Measurements from ENCODE around the gene ZNF555.
"Not testable (repeated sequence)": the region's sequence is repeated elsewhere in the genome, so short reads cannot be mapped to it uniquely, and the experiment has no call there.

The ZNF555 gene

DNA sequence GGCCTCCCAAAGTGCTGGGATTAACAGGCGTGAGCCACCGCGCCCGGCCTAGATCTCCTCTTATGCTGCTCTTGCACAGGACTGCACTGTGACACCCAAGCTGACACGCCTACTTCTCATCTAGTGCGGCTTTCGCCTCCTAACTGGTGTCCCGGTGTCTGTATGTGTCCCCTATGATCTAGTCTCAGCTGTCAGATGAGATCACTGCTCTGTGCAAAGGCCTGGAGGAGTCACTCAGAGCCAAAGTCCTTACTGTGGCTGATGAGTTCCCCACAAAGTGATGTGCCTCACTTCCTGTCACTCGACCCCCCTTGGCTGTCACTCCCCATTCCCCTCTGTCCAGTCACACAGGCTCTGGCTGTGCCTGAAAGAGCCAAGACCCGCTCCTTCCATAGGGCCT, 28.3 kb downstream of the ZNF555 start:
- peak; percentile 25 for DNase-seq (ENCODE audit: low spot score)

DNA sequence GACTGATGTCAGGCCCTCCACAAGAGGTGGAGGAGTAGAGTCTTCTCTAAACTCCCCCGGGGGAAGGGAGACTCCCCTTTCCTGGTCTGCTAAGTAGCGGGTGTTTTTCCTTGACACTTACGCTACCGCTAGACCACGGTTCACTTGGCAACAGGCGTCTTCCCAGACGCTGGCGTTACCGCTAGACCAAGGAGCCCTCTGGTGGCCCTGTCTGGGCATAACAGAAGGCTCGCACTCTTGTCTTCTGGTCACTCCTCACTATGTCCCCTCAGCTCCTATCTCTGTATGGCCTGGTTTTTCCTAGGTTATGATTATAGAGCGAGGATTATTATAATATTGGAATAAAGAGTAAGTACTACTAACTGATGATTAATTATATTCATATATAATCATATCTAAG, 30.9 kb downstream of the ZNF555 start:
- not testable (repeated sequence) for DNase-seq (ENCODE audit: low spot score)

DNA sequence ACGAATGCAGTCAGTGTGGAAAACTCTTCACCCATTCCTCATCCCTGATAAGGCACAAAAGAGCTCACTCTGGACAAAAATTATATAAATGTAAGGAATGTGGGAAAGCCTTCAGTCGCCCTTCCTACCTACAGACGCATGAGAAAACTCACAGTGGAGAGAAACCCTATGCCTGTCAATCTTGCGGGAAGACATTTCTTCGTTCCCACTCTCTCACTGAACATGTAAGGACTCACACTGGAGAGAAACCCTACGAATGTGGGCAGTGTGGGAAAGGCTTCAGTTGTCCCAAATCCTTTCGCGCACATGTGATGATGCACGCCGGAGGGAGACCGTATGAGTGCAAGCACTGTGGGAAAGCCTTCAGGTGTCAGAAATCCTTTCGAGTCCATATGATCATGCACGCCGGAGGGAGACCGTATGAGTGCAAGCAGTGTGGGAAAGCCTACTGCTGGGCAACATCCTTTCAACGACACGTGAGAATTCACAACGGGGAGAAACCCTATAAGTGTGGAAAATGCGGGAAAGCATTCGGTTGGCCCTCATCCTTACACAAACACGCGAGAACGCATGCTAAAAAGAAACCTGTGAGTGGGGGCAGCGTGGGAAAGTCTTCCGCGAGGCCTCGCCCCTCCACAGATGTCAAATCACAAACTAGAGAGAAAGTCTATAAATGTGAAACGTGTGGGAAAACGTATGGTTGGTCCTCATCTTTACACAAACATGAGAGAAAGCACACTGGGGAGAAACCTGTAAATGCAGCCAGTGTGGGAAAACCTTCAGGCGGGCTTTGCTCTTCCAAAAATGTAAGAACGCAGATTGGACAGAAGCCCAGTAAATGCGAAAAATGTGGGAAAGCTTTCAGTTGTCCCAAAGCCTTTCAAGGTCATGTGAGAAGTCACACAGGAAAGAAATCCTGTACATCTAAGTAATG, 36.4 kb downstream of the ZNF555 start:
- no peak for DNase-seq (ENCODE audit: low spot score)

DNA sequence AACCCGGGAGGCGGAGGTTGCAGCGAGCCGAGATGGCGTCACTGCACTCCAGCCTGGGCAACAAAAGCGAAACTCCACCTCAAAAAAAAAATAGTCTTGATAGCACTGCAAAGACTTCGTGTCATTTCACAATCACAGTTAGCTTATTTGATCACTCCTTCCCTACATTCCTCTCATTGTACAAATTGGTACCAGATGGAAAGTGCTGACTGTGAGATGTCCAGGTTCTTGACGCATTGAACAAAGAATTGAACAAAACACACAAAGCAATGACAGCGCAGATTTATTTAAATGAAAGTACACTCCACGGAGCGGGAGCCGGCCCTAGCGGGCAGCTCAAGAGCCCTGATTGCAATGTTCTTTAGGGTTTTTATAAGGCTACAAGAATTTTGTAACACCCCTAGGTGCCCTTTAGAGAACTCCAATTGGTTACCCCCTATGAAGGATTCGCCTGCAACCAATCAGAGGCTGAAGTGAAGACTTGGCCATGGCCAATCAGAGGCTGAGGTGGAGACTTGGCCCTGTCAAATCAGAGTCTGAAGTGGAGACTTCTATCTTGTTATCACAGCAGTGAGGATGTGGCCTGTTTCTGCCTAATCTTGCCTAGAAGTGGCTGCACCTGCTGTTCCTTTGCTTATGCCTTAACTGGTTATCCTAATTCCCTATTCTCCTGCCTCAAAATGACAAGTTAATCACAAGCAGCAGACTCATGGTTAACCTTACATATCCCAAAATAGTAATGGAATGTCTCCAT, 42.6 kb downstream of the ZNF555 start:
- DNase-seq (ENCODE audit: low spot score) = no peak

DNA sequence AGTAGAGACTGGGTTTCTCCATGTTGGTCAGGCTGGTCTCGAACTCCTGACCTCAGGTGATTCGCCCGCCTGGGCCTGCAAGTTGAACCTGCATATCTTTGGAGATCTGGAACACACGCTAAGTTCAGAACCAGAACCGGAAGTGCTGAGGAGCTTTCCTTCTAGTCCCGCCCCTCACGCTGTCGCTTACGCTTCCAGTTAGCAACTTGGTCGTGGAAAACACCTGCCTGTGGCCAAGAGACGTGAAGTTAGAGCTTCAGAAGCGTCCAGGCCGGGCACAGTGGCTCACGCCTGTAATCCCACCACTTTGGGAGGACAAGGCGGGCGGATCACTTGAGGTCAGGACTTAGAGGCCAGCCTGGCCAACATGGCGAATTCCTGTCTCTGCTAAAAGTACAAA, 44.5 kb downstream of the ZNF555 start:
- no peak for DNase-seq (ENCODE audit: low spot score)

DNA sequence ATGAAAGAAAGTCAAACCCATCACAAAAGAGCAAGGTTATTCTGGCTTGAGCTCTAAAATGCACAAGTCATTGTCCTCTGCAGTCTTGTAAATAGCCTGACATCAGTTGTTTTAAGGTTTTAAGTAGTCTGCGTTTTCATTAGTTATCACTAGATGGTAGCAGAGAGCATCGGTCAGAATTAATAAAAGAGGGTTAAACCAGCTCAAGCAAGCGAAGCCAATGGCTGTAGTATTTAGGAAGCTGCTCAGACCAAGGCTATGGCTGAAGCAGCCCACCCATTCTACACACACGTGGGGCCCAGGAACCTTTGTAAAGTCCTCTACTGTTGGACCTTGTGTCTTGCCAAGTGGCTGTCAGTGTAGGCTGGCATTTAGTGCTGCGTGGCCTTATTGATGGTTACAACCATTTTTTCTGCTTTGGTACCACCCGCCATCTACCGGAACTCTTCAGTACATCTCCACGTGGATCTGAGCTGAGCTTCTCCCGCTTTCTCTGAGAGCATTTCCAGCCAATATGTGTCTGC, 46.2 kb downstream of the ZNF555 start:
- DNase-seq (ENCODE audit: low spot score) = peak; percentile 69

DNA sequence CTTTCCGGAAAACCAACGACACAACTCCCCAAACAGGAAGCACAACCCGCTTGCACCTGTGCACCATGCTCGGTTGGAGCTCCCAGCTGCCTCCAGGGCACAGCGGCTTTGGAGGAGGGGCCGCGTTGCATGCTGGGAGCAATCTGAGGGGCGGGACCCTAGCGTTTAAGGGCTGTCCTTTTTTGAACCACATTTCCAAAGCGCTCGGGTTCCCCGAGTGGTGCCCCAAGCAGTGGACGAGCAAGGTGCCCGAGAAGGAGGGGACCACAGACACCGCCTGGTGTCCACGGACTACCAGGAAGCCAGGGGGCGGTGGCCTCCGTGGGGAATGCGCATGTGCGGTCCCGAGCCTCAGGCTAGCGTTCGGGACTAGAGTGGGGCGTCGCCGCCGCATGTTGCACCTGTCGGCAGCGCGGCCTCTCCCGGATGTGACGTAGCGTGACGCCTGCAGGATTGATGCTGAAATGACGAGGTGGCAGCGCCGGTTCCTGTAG, 47.5 kb downstream of the ZNF555 start:
- no peak for DNase-seq (ENCODE audit: low spot score)

DNA sequence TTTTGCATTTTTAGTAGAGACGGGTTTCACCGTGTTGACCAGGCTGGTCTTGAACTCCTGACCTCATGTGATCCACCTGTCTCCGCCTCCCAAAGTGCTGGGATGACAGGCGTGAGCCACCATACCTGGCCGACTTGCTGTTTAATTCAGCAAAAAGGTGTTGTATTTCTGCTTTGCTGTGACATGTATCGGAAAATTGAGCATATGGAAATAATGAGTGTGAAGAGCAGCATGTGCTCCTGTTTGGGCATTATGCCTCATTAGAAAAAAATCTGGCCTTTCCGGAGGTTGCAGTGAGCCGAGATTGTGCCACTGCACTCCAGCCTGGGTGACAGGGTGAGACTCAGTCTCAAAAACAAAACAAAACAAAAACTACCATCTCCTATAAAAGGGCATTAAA, 49.3 kb downstream of the ZNF555 start:
- DNase-seq (ENCODE audit: low spot score) = not testable (repeated sequence)

DNA sequence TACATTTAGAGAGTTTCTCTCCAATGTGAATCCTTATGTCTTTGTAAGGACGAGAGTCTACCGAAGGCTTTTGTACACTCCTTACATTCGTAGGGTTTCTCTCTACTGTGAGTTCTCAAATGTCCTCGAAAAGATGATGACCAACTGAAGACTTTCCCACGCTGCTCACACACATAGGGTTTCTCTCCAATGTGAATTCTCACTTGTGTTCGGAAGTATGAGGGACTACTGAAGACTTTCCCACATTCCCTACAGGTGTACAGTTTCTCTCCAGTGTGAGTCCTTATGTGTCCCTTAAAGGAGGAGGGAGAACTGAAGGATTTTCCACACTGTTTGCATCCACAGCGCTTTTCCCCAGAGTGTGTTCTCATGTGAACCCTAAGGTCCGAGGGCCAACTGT, 55.4 kb downstream of the ZNF555 start:
- DNase-seq (ENCODE audit: low spot score) = no peak

DNA sequence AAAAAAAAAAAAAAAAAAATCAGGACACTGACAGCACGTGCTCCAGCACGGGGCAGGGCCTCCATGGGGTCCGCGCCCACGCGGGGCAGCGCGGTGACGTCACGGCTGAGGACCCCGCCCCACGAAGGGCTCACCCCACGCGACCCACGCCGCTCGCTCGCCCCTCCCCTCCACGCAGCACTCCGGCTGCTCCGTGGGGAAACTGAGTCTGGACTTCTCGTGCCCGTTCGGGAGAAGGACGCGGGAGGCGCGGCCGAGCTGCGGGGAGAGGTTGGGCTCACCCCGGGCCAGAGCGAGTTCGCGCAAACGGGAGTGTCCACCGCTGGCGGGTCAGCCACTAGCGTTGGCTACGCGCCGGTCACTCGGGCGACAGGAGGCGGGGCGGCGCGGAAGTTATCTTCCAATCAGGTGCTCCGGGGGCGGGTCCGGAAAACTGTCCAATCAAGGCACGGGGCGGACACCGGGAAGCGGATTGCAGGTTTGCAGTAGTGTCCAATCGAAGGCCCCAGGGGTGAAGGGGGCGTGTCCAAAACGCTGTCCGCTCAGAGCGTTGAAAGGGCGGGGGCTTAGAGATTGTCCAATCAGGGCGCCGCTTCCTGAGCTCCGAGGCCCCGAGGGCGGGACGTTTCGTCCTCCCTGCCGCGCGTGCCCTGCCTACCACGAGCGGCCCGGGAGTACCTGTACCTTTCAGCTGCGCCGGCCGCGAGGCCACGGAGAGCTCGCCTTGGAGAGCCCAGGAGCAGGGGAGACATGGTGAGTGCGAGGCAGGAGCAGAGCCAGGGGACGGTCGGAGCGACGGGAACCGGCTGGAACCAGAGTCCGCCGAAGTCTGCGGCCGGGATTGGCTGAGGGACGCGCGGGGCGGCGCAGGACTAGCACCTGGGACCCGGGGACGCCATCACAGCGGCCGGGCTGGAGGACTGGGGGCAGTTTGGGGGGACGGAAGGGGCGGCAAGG, 59.3 kb downstream of the ZNF555 start, which contains the start of gene ZNF57:
TSS of gene ZNF57 (plus strand) at position 633 of the 957 bp plus-strand sequence. CDS start at position 751, 118 bp downstream.
- DNase-seq (ENCODE audit: low spot score) = peak; percentile 99

DNA sequence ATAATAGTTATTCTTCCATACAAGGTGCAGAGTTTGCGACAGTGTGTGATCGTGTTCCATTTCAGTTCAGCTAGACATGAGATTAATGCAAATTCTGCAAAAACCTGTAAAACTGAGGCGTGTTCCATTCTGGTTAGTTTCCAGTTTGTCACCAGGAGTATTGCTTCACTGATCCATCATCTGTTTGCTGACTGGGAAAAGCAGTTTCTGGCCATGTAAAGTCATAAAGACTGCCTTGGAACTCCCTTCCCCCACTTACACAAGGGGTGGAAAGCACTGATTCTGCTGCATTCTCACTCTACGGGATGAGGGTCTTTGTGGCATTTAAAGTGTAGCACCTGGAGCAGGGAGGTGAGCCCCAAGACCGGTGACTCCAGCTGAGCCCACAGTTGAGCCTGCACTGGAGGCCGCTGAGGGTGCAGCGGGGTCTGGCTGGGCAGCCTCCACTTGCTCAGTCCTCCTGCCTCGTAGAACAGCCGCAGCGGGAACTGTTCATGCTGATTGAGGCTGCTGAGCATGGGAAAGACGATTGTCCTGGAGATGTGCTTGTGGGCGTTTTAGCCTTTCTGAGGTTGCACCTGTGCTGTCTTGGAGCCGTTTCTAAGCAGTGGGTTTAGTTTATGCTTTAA, 61.4 kb downstream of the ZNF555 start:
- no peak for DNase-seq (ENCODE audit: low spot score)

DNA sequence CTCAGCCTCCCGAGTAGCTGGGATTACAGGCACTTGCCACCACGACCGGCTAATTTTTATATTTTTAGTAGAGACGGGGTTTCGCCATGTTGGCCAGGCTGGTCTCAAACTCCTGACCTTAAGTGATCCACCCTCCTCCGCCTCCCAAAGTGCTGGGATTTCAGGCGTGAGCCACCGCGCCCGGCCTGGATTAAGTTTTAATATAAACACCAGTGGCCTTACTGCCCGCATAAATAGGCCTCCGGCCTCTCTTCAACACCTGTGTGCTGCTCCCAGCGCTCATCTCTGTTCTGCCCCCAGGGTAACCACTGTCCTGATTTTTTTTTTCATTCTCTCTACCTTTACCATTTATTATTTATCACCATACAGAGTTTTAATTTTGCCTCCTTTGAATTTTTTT, 62.1 kb downstream of the ZNF555 start:
- not testable (repeated sequence) for DNase-seq (ENCODE audit: low spot score)

DNA sequence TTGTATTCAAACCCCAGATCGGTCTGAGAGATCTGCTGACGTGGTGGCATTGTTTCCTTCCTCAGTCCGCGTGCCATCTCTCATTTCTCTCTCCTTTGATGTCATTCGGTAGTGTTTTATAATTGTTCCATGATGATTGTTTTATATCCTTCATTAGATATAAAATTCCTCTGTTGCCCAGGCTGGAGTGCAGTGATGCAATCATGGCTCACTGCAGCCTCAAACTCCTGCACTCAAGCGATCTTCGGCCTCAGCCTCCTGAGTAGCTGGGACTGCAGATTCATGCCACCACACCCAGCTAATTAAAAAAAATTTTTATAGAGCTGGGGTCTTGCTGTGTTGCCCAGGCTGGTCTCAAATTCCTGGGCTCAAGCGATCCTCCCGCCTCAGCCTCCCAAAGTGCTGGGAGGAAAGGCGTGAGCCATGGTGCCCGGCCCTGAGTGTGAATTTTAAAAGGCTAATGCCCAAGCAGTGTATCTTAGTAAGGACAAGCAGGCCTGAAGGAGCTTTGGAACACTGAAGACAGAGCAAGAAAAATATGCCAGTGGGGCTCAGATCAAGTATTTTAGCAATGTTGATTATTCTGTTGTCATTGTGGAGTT, 64.7 kb downstream of the ZNF555 start:
- DNase-seq (ENCODE audit: low spot score) = no peak

DNA sequence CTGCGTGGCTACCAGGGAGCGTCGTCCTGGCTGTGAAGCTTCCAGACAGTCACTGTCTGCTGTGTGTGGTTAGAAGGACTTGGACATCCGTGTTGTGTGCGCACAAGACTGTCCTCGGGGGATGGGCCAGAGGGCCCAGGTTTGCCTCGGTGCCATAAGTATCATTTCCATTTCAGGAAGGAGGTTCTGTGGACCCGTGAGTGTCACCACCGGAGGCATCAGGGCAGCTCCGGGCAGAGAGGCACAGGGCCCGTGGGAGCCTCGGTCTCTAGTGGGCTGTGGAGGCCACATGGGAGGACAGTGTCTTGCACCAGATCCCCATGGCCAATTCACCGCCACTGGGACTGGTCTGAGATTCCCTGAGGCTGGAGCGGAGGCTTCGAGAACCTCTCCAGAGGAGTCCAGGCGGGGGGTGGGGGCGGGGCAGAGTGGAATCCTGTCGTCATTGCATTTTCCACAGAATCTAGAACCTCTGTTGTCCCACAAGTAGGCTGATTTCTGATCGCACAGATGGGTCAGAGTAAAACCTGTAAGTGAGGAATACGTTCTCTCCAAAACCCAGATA, 65.4 kb downstream of the ZNF555 start:
- DNase-seq (ENCODE audit: low spot score) = no peak
